ENCODE data around the gene GPR61.

The GPR61 gene

DNA sequence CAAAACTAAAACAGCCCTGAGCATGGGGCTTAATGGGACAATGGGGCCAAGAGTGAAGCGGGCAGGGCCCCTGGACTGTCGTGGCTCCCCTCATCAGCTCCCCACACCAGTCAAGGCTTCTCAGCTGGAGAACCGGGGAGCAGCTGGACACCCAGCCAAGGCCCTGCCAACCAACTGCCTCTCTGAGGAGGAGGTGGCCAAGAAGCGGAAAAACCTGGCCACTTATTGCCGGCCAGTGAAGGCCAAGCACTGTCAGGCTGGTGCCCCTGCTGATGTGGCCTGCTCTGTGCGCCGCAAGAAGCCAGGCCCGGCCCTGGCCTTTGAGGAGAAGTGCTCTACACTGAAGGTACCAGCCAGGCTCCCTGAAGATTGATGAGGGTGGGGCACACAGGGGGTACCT is 48.3 kb upstream of the GPR61 start:
- no peaks in the 10 kb centered on the region for H3K36me3 ChIP-seq (ENCODE audit: low read length)
- no peaks in the 10 kb centered on the region for H3F3A ChIP-seq (ENCODE audit: insufficient read depth)
- H3K27me3 ChIP-seq (ENCODE audit: low read length): no peaks in the 10 kb centered on the region
- H3K4me3 ChIP-seq (ENCODE audit: insufficient read depth, low read length, poor library complexity, severe bottlenecking): no peak overlapping the region
- no peaks in the 10 kb centered on the region for H3K9me3 ChIP-seq (ENCODE audit: insufficient read depth, low read length)
- no peaks in the 10 kb centered on the region for H4K20me1 ChIP-seq (ENCODE audit: low read depth, low read length)
- H3K4me2 ChIP-seq (ENCODE audit: low read depth, low read length, poor library complexity, severe bottlenecking): no peak overlapping the region
- H3K27ac ChIP-seq (ENCODE audit: low read depth, low read length): no peak overlapping the region
- no peak for TF ChIP-seq EZH2phosphoT487 (conservative IDR thresholded peaks at IDR 0.05; ENCODE audit: low read length)
- TF ChIP-seq, protein P1, sequence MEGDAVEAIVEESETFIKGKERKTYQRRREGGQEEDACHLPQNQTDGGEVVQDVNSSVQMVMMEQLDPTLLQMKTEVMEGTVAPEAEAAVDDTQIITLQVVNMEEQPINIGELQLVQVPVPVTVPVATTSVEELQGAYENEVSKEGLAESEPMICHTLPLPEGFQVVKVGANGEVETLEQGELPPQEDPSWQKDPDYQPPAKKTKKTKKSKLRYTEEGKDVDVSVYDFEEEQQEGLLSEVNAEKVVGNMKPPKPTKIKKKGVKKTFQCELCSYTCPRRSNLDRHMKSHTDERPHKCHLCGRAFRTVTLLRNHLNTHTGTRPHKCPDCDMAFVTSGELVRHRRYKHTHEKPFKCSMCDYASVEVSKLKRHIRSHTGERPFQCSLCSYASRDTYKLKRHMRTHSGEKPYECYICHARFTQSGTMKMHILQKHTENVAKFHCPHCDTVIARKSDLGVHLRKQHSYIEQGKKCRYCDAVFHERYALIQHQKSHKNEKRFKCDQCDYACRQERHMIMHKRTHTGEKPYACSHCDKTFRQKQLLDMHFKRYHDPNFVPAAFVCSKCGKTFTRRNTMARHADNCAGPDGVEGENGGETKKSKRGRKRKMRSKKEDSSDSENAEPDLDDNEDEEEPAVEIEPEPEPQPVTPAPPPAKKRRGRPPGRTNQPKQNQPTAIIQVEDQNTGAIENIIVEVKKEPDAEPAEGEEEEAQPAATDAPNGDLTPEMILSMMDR (IDR thresholded peaks at IDR 0.05; ENCODE audit: insufficient read depth, low read length, poor library complexity, severe bottlenecking): no peak
- 0 out of 2 replicates have a peak, but pooled peaks cover 3% of the 10 kb centered on the region for H3K79me2 ChIP-seq (ENCODE audit: insufficient read depth, low read length)
- no peak overlapping the region for H2AFZ ChIP-seq (ENCODE audit: low read depth, low read length, severe bottlenecking)
- no peak overlapping the region for H3K9ac ChIP-seq (ENCODE audit: low read length)
- no peaks in the 10 kb centered on the region for H3K9me2 ChIP-seq (replicated peaks; ENCODE audit: insufficient read depth, low read length)

DNA sequence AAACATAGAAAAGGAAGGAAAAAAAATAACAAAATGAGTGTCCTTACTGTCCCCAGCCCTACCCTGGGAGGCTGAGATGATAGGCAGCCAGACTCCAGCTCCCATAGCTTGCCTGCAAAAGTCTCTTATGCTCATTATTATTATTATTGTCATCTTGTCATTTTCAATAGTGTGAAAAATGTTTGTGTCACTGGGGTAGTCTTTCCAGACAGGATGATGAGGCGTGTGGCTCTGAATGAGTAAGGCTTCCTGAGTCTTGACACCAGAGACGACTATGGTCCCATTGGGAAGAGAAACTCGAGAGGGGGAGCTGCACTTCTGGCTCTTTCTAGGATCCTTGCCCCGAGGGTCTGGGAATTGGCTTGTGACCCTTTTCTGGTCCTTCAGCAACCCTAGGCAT is 46.9 kb upstream of the GPR61 start:
- Histone ChIP-seq H3K9ac (ENCODE audit: low read length) (0 out of 2 replicates have a peak overlapping the region, but pooled peaks have one; percentile 63), H4K20me1 (ENCODE audit: low read depth, low read length) (no peaks in the 10 kb centered on the region), H3K27ac (ENCODE audit: low read depth, low read length) (no peak overlapping the region), H3K79me2 (ENCODE audit: insufficient read depth, low read length) (0 out of 2 replicates have a peak, but pooled peaks cover 3% of the 10 kb centered on the region), H3K4me3 (ENCODE audit: insufficient read depth, low read length, poor library complexity, severe bottlenecking) (no peak overlapping the region), H2AFZ (ENCODE audit: low read depth, low read length, severe bottlenecking) (no peak overlapping the region), H3K36me3 (ENCODE audit: low read length) (no peaks in the 10 kb centered on the region), H3K27me3 (ENCODE audit: low read length) (no peaks in the 10 kb centered on the region), H3K9me2 (replicated peaks; ENCODE audit: insufficient read depth, low read length) (no peaks in the 10 kb centered on the region), H3K9me3 (ENCODE audit: insufficient read depth, low read length) (no peaks in the 10 kb centered on the region), H3K4me2 (ENCODE audit: low read depth, low read length, poor library complexity, severe bottlenecking) (no peak overlapping the region), H3F3A (ENCODE audit: insufficient read depth) (no peaks in the 10 kb centered on the region)
- TF ChIP-seq, protein P1 (IDR thresholded peaks at IDR 0.05; ENCODE audit: insufficient read depth, low read length, poor library complexity, severe bottlenecking): no peak
- TF ChIP-seq EZH2phosphoT487 (conservative IDR thresholded peaks at IDR 0.05; ENCODE audit: low read length): no peak

DNA sequence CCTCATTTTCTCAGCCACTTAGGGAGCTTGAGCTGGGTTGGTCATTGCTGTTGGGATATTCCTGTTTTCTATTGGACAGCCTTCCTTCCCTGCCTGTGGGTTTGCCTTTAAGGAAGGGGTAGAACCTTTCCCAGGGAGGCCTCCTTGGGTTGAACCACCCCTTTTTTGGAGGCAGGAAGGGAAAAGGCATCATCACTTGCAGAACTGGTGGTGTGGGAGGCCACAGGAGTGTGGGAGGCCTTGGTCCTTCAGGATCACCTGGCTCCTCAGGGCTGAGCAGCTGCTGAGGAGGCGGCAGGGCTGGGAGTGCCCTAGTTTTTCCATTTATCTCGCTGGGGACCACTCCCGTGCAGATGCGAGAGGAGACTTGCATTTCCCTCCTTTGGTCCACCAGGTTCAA is 46.4 kb upstream of the GPR61 start:
- H2AFZ ChIP-seq (ENCODE audit: low read depth, low read length, severe bottlenecking): peak overlapping the region; percentile 87
- peak overlapping the region; percentile 66 for H3K4me3 ChIP-seq (ENCODE audit: insufficient read depth, low read length, poor library complexity, severe bottlenecking)
- H3K27ac ChIP-seq (ENCODE audit: low read depth, low read length): no peak overlapping the region
- peak overlapping the region; percentile 56 for H3K4me2 ChIP-seq (ENCODE audit: low read depth, low read length, poor library complexity, severe bottlenecking)
- no peaks in the 10 kb centered on the region for H3K9me3 ChIP-seq (ENCODE audit: insufficient read depth, low read length)
- no peaks in the 10 kb centered on the region for H3K36me3 ChIP-seq (ENCODE audit: low read length)
- no peaks in the 10 kb centered on the region for H3K27me3 ChIP-seq (ENCODE audit: low read length)
- no peaks in the 10 kb centered on the region for H4K20me1 ChIP-seq (ENCODE audit: low read depth, low read length)
- 0 out of 2 replicates have a peak, but pooled peaks cover 3% of the 10 kb centered on the region for H3K79me2 ChIP-seq (ENCODE audit: insufficient read depth, low read length)
- TF ChIP-seq EZH2phosphoT487 (conservative IDR thresholded peaks at IDR 0.05; ENCODE audit: low read length): no peak
- TF ChIP-seq, protein P1 (IDR thresholded peaks at IDR 0.05; ENCODE audit: insufficient read depth, low read length, poor library complexity, severe bottlenecking): no peak
- peak overlapping the region; percentile 63 for H3K9ac ChIP-seq (ENCODE audit: low read length)
- no peaks in the 10 kb centered on the region for H3K9me2 ChIP-seq (replicated peaks; ENCODE audit: insufficient read depth, low read length)
- no peaks in the 10 kb centered on the region for H3F3A ChIP-seq (ENCODE audit: insufficient read depth)

Data from SU-DHL-6 (cell line).